CD4-positive, alpha-beta T cell (primary cell): ENCODE measurements around the gene AKAP7. TPM values are rescaled to one million over a fixed set of nuclear protein-coding genes. Genes with fewer than 3 reads are reported as not detected.

Source experiments
- ATAC-seq: fragments of 200-7000 bp; cut with Tn5 transposase; one replicate; pipeline ENCODE4 v1.10.0; 2022; ENCODE audit warnings: mild to moderate bottlenecking; ENCODE audit not compliant: poor library complexity
- CTCF ChIA-PET: fragments of 350-600 bp; sonication (Branson Sonifier 250); formaldehyde crosslinking; loops from one replicate; lab custom pipeline; 2021; ENCODE audit warnings: antibody characterized with exemption, inconsistent platforms; lab: Charles Lee
- POLR2A ChIA-PET: fragments of 350-600 bp; sonication (Branson Sonifier 250); formaldehyde crosslinking; loops from one replicate; lab custom pipeline; 2021; ENCODE audit warnings: antibody characterized with exemption, inconsistent platforms; lab: Charles Lee
- DNase-seq, 14 experiments: peaks; one replicate each; pipeline ENCODE4 v3.0.0-alpha.2; 2013 to 2020; ENCODE audit warnings: mixed read lengths in 2 of 14
- H3K27ac ChIP-seq, 2 donors: one replicate each; pipeline versions ENCODE4 v1.5.1 to v1.7.0; 2013; ENCODE audit warnings: low read length in 2 of 2, low read depth in 1 of 2, mild to moderate bottlenecking in 1 of 2
- H3K27me3 ChIP-seq, 2 experiments: 1 replicate in 1 of 2; 2 replicates in 1 of 2; pipeline versions ENCODE4 v1.6.1 to v1.7.0; 2013; ENCODE audit warnings: low read length in 2 of 2, control low read depth in 1 of 2, mild to moderate bottlenecking in 1 of 2, moderate library complexity in 1 of 2; ENCODE audit not compliant: insufficient read depth in 2 of 2, control insufficient read depth in 1 of 2
- H3K36me3 ChIP-seq: one replicate; pipeline ENCODE4 v1.6.1; 2013; ENCODE audit warnings: low read length, control low read depth; ENCODE audit not compliant: insufficient read depth
- H3K4me1 ChIP-seq: one replicate; pipeline ENCODE4 v1.6.1; 2013; ENCODE audit warnings: low read length, control low read depth; ENCODE audit not compliant: insufficient read depth
- H3K4me3 ChIP-seq: one replicate; pipeline ENCODE4 v1.5.1; 2013; ENCODE audit warnings: mild to moderate bottlenecking, low read length, moderate library complexity
- H3K9me3 ChIP-seq, 2 experiments: 1 replicate in 1 of 2; 2 replicates in 1 of 2; pipeline versions ENCODE4 v1.6.1 to v1.7.0; 2013; ENCODE audit warnings: low read length in 2 of 2, mild to moderate bottlenecking in 2 of 2, control low read depth in 1 of 2, moderate library complexity in 1 of 2; ENCODE audit not compliant: control insufficient read depth in 1 of 2, insufficient read depth in 1 of 2
- H3K27ac Mint-ChIP-seq: one replicate; pipeline ENCODE4 v1.8.0; 2020; ENCODE audit warnings: mixed read lengths
- H3K27me3 Mint-ChIP-seq: one replicate; pipeline ENCODE4 v1.8.0; 2021; ENCODE audit warnings: mixed read lengths
- H3K36me3 Mint-ChIP-seq: one replicate; pipeline ENCODE4 v1.8.0; 2021; ENCODE audit warnings: low read depth, mixed read lengths
- H3K4me1 Mint-ChIP-seq: one replicate; pipeline ENCODE4 v1.8.0; 2021; ENCODE audit warnings: low read depth, mixed read lengths
- H3K4me3 Mint-ChIP-seq: one replicate; pipeline ENCODE4 v1.8.0; 2020; ENCODE audit warnings: mild to moderate bottlenecking, mixed read lengths
- H3K9me3 Mint-ChIP-seq: one replicate; pipeline ENCODE4 v1.8.0; 2020; ENCODE audit warnings: mixed read lengths
- intact Hi-C, 2 experiments: fragments of 100-400 bp; cut with DNase I in 1 of 2; cut with micrococcal nuclease in 1 of 2; formaldehyde crosslinking; loops; one replicate each; pipeline versions ENCODE4 v1.15.1 to v1.9.0; 2023 to 2025; cut with DNase I, micrococcal nuclease
- total RNA-seq, 174 experiments: library from RNA in 2 of 174; stranded (reverse) in 2 of 174; gene quantifications; one replicate each; pipeline ENCODE4 v1.2.3 and lab custom pipeline; 2021 to 2026
- TF ChIP-seq, protein P1 (sequence below): fragments of 200-600 bp; IDR thresholded peaks from one replicate; pipeline ENCODE4 v1.8.0; 2022; ENCODE audit warnings: antibody characterized with exemption, mild to moderate bottlenecking

The AKAP7 gene
- total RNA-seq, 2 experiments from 2014 or later, result 9.1 to 12.2 TPM

DNA sequence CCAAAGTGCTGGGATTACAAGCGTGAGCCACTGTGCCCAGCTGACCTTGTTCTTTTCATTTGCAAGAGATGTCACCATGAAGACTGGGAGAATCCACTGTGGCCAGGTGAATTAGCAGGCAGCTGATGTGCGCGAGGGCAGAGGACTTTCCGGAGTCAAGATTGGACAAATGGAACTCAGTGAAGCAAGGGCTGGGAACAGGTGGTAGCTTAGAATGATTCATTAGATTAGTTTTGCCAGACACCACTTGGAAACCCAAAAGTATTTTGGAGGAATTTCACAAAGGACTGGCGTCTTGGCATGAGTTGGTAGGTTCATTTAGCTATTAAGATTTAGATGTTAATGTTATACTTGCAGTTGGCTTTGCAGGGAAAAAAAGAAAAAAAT, 4.7 kb upstream of the AKAP7 start:
- Histone ChIP-seq H3K4me3 (no peak overlapping the region), H3K4me1 (peaks cover 8% of the 10 kb centered on the region), H3K9me3 (no peaks in the 10 kb centered on the region), H3K36me3 (no peaks in the 10 kb centered on the region), H3K27ac (no peak overlapping the region), H3K27me3 (peaks cover 0 to 5% of the 10 kb centered on the region in 2 experiments)
- no peak overlapping the region for H3K27ac Mint-ChIP-seq
- no peaks in the 10 kb centered on the region for H3K9me3 Mint-ChIP-seq
- no peaks in the 10 kb centered on the region for H3K36me3 Mint-ChIP-seq
- ATAC-seq (no peak), DNase-seq (no peak)
- H3K4me1 Mint-ChIP-seq, result peaks cover 14% of the 10 kb centered on the region
- H3K4me3 Mint-ChIP-seq, result no peak overlapping the region
- intact Hi-C loops, result no loop called here
- ChIA-PET POLR2A (interaction anchor here (0.6 kb wide), 1 partner anchor 25 kb away, joined by 3 read pairs; no protein-coding TSS in a partner anchor), CTCF (no interaction called here)
- TF ChIP-seq, protein P1, sequence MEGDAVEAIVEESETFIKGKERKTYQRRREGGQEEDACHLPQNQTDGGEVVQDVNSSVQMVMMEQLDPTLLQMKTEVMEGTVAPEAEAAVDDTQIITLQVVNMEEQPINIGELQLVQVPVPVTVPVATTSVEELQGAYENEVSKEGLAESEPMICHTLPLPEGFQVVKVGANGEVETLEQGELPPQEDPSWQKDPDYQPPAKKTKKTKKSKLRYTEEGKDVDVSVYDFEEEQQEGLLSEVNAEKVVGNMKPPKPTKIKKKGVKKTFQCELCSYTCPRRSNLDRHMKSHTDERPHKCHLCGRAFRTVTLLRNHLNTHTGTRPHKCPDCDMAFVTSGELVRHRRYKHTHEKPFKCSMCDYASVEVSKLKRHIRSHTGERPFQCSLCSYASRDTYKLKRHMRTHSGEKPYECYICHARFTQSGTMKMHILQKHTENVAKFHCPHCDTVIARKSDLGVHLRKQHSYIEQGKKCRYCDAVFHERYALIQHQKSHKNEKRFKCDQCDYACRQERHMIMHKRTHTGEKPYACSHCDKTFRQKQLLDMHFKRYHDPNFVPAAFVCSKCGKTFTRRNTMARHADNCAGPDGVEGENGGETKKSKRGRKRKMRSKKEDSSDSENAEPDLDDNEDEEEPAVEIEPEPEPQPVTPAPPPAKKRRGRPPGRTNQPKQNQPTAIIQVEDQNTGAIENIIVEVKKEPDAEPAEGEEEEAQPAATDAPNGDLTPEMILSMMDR, result no peak
- H3K27me3 Mint-ChIP-seq, result peaks cover 7% of the 10 kb centered on the region

DNA sequence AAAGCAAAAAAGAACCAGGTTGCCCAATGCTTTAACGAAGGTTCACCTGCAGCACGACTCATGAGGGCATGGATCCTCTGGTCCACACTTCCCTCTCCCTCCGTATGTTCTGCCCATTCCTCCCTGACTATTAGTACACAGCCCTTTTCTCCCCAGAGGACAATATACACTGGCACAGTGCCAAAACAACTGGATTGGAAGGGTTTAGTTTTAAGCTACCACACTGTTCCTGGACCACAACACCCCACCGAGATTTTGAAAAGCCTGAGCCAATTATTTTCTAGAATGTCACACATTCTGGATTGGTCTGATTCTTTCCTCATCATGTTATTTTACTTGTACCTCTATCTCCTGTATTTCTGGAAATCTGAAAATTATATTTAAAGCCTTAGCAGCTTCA, 2.9 kb upstream of the AKAP7 start:
- Mint-ChIP-seq H3K4me1 (peaks cover 25% of the 10 kb centered on the region), H3K4me3 (no peak overlapping the region), H3K9me3 (no peaks in the 10 kb centered on the region), H3K36me3 (peaks cover 5% of the 10 kb centered on the region), H3K27me3 (peaks cover 4% of the 10 kb centered on the region), H3K27ac (no peak overlapping the region)
- ATAC-seq, result no peak
- H3K4me3 ChIP-seq, result no peak overlapping the region
- H3K4me1 ChIP-seq, result peaks cover 13% of the 10 kb centered on the region
- intact Hi-C loops, result no loop called here
- DNase-seq, result no peak
- no peaks in the 10 kb centered on the region for H3K27me3 ChIP-seq
- no peaks in the 10 kb centered on the region for H3K36me3 ChIP-seq
- TF ChIP-seq, protein P1, result no peak
- CTCF ChIA-PET, result no interaction called here
- POLR2A ChIA-PET, result no interaction called here
- no peak overlapping the region for H3K27ac ChIP-seq
- H3K9me3 ChIP-seq, result no peaks in the 10 kb centered on the region

DNA sequence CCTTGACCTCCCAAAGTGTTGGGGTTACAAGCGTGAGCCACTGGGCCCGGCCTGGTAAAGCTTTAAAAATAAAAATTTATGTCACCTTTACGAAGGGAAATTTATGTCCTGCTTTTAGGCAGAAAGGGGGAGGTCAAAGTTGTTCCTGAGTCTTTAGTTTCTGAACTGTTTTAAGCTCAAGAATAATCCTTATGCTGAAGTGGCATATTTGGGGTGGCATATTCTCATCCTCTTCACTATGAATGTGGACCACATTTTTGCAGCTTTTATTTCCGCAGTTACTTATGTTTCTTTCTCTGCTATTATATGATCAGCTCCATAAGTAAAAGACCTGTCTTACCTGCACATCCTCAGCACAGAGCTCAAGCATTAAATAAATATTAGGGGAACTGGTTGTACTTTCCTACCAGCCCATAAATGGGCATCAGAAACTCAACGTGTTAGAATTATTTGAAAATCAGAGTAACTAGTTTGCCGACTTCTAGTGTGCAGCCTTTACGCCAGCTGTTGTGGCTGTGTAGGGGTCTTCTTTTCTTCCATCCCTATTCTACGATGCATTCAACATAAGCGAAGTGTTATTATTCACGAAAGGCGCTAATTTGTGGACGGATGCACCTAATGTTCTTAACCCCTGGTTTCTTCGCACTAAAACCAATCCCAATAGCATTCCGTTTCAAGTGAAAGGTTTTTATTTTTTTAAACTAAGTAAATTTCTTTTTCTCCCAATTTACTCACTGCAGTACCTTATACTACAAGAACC, 867 bp upstream of the AKAP7 start:
- H3K4me1 Mint-ChIP-seq, result peaks cover 34% of the 10 kb centered on the region

More for the DNA sequence above, 867 bp upstream of the AKAP7 start:
- Mint-ChIP-seq H3K36me3 (peaks cover 5% of the 10 kb centered on the region), H3K27ac (peak overlapping the region; percentile 93), H3K27me3 (peaks cover 4% of the 10 kb centered on the region), H3K9me3 (no peaks in the 10 kb centered on the region), H3K4me3 (peak overlapping the region; percentile 95)
- Histone ChIP-seq H3K4me3 (peak overlapping the region; percentile 64), H3K4me1 (peaks cover 13% of the 10 kb centered on the region), H3K36me3 (no peaks in the 10 kb centered on the region), H3K27ac (no peak overlapping the region), H3K27me3 (no peaks in the 10 kb centered on the region), H3K9me3 (no peaks in the 10 kb centered on the region)
- ChIA-PET POLR2A (interaction anchor here (0.9 to 1.2 kb wide), 2 partner anchors 8 to 64 kb away, joined by 3 read pairs; no protein-coding TSS in a partner anchor), CTCF (no interaction called here)
- no peak for ATAC-seq
- intact Hi-C loops, result no loop called here
- no peak for DNase-seq
- TF ChIP-seq, protein P1, result no peak
